HepG2 (cell line): Measurements from ENCODE around the gene GNG13. TPM values are rescaled to one million over a fixed set of nuclear protein-coding genes. Genes with fewer than 3 reads are reported as not detected.

Experiments
- ATF6 ChIP-seq: sonication (generic); formaldehyde crosslinking; conservative IDR thresholded peaks from 2 replicates; pipeline ENCODE4 v1.4.0; 2020; ENCODE audit warnings: missing genetic modification reagents
- ATRX ChIP-seq: sonication (generic); formaldehyde crosslinking; IDR thresholded peaks from 2 replicates; pipeline ENCODE4 v1.4.0; 2020; ENCODE audit warnings: missing genetic modification reagents, borderline replicate concordance
- CHD2 ChIP-seq: IDR thresholded peaks from 2 replicates; pipeline ENCODE4 v1.6.1; 2011; ENCODE audit warnings: low read depth, low read length, improper control_type of control experiment
- ETV6 ChIP-seq: sonication (generic); formaldehyde crosslinking; conservative IDR thresholded peaks from 2 replicates; pipeline ENCODE4 v1.4.0; 2020; ENCODE audit warnings: missing genetic modification reagents
- FOXO1 ChIP-seq: sonication (generic); formaldehyde crosslinking; IDR thresholded peaks from 2 replicates; pipeline ENCODE4 v1.4.0; 2020; ENCODE audit warnings: missing genetic modification reagents
- IKZF4 ChIP-seq: sonication (generic); formaldehyde crosslinking; IDR thresholded peaks from 2 replicates; pipeline ENCODE4 v1.5.1; 2020; ENCODE audit warnings: borderline replicate concordance, mild to moderate bottlenecking, low read depth, missing genetic modification reagents; ENCODE audit errors: not compliant biosample characterization
- POLR2AphosphoS5 ChIP-seq: IDR thresholded peaks from 2 replicates; pipeline ENCODE4 v1.6.1; 2012; ENCODE audit warnings: low read depth, low read length
- RARA ChIP-seq: IDR thresholded peaks from 2 replicates; pipeline ENCODE4 v1.6.1; 2016; ENCODE audit warnings: missing genetic modification reagents, missing compliant biosample characterization
- RARG ChIP-seq: sonication (generic); formaldehyde crosslinking; IDR thresholded peaks from 2 replicates; pipeline ENCODE4 v1.4.0; 2020; ENCODE audit warnings: low read depth, mild to moderate bottlenecking, missing genetic modification reagents
- ZFP36L1 ChIP-seq: sonication (generic); formaldehyde crosslinking; IDR thresholded peaks from 2 replicates; pipeline ENCODE4 v1.8.0; 2022; ENCODE audit warnings: mild to moderate bottlenecking, missing genetic modification reagents, moderate library complexity
- ZNF451 ChIP-seq: sonication (generic); formaldehyde crosslinking; IDR thresholded peaks from 2 replicates; pipeline ENCODE4 v1.5.0; 2020; ENCODE audit warnings: mild to moderate bottlenecking, missing genetic modification reagents
- ZNF543 ChIP-seq: sonication (generic); formaldehyde crosslinking; IDR thresholded peaks from 2 replicates; pipeline ENCODE4 v1.4.0; 2020; ENCODE audit warnings: mild to moderate bottlenecking, missing genetic modification reagents
- ZNF7 ChIP-seq: IDR thresholded peaks from 2 replicates; pipeline ENCODE4 v1.6.1; 2016; ENCODE audit warnings: missing biosample characterization, missing genetic modification reagents
- ZNF761 ChIP-seq: sonication (generic); formaldehyde crosslinking; conservative IDR thresholded peaks from 2 replicates; pipeline ENCODE4 v1.4.0; 2020; ENCODE audit warnings: mild to moderate bottlenecking, missing genetic modification reagents
- ZNF878 ChIP-seq: sonication (generic); formaldehyde crosslinking; IDR thresholded peaks from 2 replicates; pipeline ENCODE4 v1.8.1; 2023; ENCODE audit warnings: mild to moderate bottlenecking, missing genetic modification reagents, moderate library complexity
- polyA plus RNA-seq, 8 experiments: library from polyadenylated mRNA; depleted of rRNA in 3 of 8; stranded (reverse) in 7 of 8; unstranded in 1 of 8; fragments of >200 nt; fragmentation: Illumina TruSeq in 4 of 8; extraction: Trizol in 4 of 8; gene quantifications; 2 replicates each; pipeline versions ENCODE4 v1.2.1 to v1.2.3, GENCODE V29; 2011 to 2016; ENCODE audit warnings: low read depth in 4 of 8, missing spikeins in 1 of 8, mixed read lengths in 1 of 8; ENCODE audit not compliant: insufficient read depth in 1 of 8
- total RNA-seq, 5 experiments: library from RNA; depleted of rRNA; stranded (reverse); fragments of >200 nt; fragmentation: Illumina TruSeq; extraction: Trizol; gene quantifications; 2 replicates each; pipeline ENCODE4 v1.2.3, GENCODE V29; 2016; ENCODE audit warnings: low read depth in 1 of 5
- TF ChIP-seq, protein P1 (sequence below): sonication (generic); formaldehyde crosslinking; IDR thresholded peaks from 2 replicates; pipeline ENCODE4 v1.5.0; 2020; ENCODE audit warnings: missing genetic modification reagents
- TF ChIP-seq, protein P2 (sequence below): sonication (generic); formaldehyde crosslinking; IDR thresholded peaks from 2 replicates; pipeline ENCODE4 v1.4.0; 2020; ENCODE audit warnings: missing genetic modification reagents
- TF ChIP-seq, protein P3 (sequence below): IDR thresholded peaks from 2 replicates; pipeline ENCODE4 v1.6.1; 2016; ENCODE audit warnings: missing genetic modification reagents, missing compliant biosample characterization

GNG13 gene
- total and polyA plus RNA-seq, 2 of the 13 experiments (the other 11 are each of a cell fraction or from before 2014, with no cell fraction given): not detected

DNA sequence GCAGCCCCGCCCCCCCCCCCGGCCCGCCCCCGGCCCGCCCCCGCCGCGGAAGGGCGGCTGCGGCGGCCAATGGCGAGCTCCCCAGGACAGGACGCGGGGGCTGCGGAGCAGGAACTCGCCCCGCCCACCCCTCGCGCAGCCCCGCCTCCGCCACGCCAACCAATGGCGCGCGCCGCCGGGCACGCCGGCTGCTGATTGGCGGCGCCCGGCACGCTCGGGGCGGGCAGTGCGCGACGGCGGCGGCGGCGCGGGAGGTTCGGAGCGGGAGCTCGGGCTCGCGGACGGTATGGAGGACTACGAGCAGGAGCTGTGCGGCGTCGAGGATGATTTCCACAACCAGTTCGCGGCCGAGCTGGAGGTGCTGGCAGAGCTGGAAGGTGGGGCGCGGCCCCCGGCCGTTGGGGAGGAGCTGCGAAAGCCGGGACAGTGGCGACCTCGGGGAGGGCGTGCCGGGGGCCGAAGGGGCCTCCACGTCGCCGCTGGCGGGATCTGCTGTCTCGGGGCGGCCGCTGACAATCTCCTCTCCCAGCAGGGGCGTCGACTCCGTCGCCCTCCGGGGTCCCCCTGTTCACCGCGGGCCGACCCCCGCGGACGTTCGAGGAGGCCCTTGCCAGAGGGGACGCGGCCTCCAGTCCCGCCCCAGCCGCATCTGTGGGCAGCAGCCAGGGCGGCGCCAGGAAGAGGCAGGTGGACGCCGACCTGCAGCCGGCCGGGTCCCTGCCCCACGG lies 12.0 kb downstream of the GNG13 start, which contains the start of gene CHTF18 (continued):
- TF ChIP-seq ZNF7 (CRISPR knock-in tag): no peak
- no peak for TF ChIP-seq ZNF543
- TF ChIP-seq ETV6 (CRISPR knock-in tag): no peak; the same call in 1 of the 2 replicates
- TF ChIP-seq IKZF4: no peak
- TF ChIP-seq ZNF451: 0 out of 2 replicates have a peak, but pooled peaks have one; percentile 3
- TF ChIP-seq POLR2AphosphoS5: peak; percentile 35; the same call in 1 of the 2 replicates
- TF ChIP-seq ZNF761 (CRISPR knock-in tag): no peak
- no peak for TF ChIP-seq RARA
- TF ChIP-seq, protein P1, sequence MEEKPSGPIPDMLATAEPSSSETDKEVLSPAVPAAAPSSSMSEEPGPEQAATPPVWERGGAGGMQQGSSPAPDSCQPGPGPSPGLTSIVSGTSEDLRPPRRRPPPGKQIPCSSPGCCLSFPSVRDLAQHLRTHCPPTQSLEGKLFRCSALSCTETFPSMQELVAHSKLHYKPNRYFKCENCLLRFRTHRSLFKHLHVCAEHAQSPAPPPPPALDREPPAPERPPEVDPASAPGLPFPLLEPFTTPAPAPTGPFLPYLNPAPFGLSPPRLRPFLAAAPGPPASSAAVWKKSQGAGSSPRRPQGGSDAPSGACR (CRISPR knock-in tag): no peak
- no peak for TF ChIP-seq CHD2
- TF ChIP-seq FOXO1 (CRISPR knock-in tag): no peak
- TF ChIP-seq, protein P2, sequence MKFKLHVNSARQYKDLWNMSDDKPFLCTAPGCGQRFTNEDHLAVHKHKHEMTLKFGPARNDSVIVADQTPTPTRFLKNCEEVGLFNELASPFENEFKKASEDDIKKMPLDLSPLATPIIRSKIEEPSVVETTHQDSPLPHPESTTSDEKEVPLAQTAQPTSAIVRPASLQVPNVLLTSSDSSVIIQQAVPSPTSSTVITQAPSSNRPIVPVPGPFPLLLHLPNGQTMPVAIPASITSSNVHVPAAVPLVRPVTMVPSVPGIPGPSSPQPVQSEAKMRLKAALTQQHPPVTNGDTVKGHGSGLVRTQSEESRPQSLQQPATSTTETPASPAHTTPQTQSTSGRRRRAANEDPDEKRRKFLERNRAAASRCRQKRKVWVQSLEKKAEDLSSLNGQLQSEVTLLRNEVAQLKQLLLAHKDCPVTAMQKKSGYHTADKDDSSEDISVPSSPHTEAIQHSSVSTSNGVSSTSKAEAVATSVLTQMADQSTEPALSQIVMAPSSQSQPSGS (CRISPR knock-in tag): no peak
- no peak for TF ChIP-seq ATF6 (CRISPR knock-in tag)
- TF ChIP-seq ATRX (CRISPR knock-in tag): no peak
- TF ChIP-seq, protein P3, sequence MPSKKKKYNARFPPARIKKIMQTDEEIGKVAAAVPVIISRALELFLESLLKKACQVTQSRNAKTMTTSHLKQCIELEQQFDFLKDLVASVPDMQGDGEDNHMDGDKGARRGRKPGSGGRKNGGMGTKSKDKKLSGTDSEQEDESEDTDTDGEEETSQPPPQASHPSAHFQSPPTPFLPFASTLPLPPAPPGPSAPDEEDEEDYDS: no peak
- TF ChIP-seq ZFP36L1 (CRISPR knock-in tag): no peak
- no peak for TF ChIP-seq RARG (CRISPR knock-in tag)
- TF ChIP-seq ZNF878 (CRISPR knock-in tag): no peak
